WTC11 (cell line): ENCODE measurements around the gene IQSEC1. TPM values are rescaled to one million over a fixed set of nuclear protein-coding genes. Genes with fewer than 3 reads are reported as not detected.

ENCODE experiments used
- ATAC-seq: fragments of 200-7000 bp; cut with Tn5 transposase; 2 replicates; pipeline ENCODE4 v1.10.0; 2021; ENCODE audit warnings: mild to moderate bottlenecking, moderate library complexity
- CTCF ChIA-PET: fragments of 300-600 bp; sonication (Branson Sonifier 250); formaldehyde crosslinking; loops from one replicate; lab custom pipeline; 2021; ENCODE audit warnings: antibody characterized with exemption; lab: Charles Lee
- POLR2A ChIA-PET: fragments of 350-600 bp; sonication (Branson Sonifier 250); formaldehyde crosslinking; loops from one replicate; lab custom pipeline; 2021; ENCODE audit warnings: antibody characterized with exemption; lab: Charles Lee
- DNase-seq: peaks from one replicate; pipeline ENCODE4 v3.0.0; 2021; ENCODE audit warnings: low spot score
- H3K27ac Mint-ChIP-seq: 2 replicates; pipeline ENCODE4 v1.8.0; 2021; ENCODE audit warnings: mixed read lengths
- H3K27me3 Mint-ChIP-seq: 2 replicates; pipeline ENCODE4 v1.8.0; 2021; ENCODE audit warnings: low read depth, mild to moderate bottlenecking, moderate library complexity, mixed read lengths
- H3K36me3 Mint-ChIP-seq: 2 replicates; pipeline ENCODE4 v1.8.0; 2021; ENCODE audit warnings: mixed read lengths
- H3K4me1 Mint-ChIP-seq: 2 replicates; pipeline ENCODE4 v1.8.0; 2022; ENCODE audit warnings: mixed read lengths
- H3K4me3 Mint-ChIP-seq: 2 replicates; pipeline ENCODE4 v1.8.0; 2021; ENCODE audit warnings: mild to moderate bottlenecking, moderate library complexity, mixed read lengths
- H3K9me3 Mint-ChIP-seq: 2 replicates; pipeline ENCODE4 v1.8.0; 2021; ENCODE audit warnings: mixed read lengths
- GRHL2 ChIP-seq: fragments of 250-450 bp; sonication (Bioruptor Pico); IDR thresholded peaks from 2 replicates; pipeline ENCODE4 v1.8.0; 2022; ENCODE audit warnings: mild to moderate bottlenecking, moderate library complexity; ENCODE audit not compliant: insufficient replicate concordance, severe bottlenecking
- NR2C2 ChIP-seq: sonication (generic); formaldehyde crosslinking; IDR thresholded peaks from 2 replicates; pipeline ENCODE4 v1.8.0; 2022; ENCODE audit warnings: mild to moderate bottlenecking, missing genetic modification reagents
- PRDM15 ChIP-seq: sonication (generic); formaldehyde crosslinking; IDR thresholded peaks from 2 replicates; pipeline ENCODE4 v1.8.0; 2022; ENCODE audit warnings: missing genetic modification reagents
- SMAD3 ChIP-seq: sonication (generic); formaldehyde crosslinking; IDR thresholded peaks from 2 replicates; pipeline ENCODE4 v1.8.0; 2022; ENCODE audit warnings: missing genetic modification reagents, mild to moderate bottlenecking, borderline replicate concordance
- SOX15 ChIP-seq: fragments of 250-450 bp; sonication (Bioruptor Pico); IDR thresholded peaks from 2 replicates; pipeline ENCODE4 v1.9.0; 2021; ENCODE audit warnings: mild to moderate bottlenecking
- SP1 ChIP-seq: sonication (generic); formaldehyde crosslinking; conservative IDR thresholded peaks from 2 replicates; pipeline ENCODE4 v1.8.1; 2022; ENCODE audit warnings: missing genetic modification reagents
- USF1 ChIP-seq: sonication (generic); formaldehyde crosslinking; IDR thresholded peaks from 2 replicates; pipeline ENCODE4 v1.8.0; 2022; ENCODE audit warnings: mild to moderate bottlenecking, missing genetic modification reagents
- ZNF232 ChIP-seq: sonication (generic); formaldehyde crosslinking; IDR thresholded peaks from 2 replicates; pipeline ENCODE4 v1.8.0; 2022; ENCODE audit warnings: mild to moderate bottlenecking, missing genetic modification reagents
- ZNF317 ChIP-seq: sonication (generic); formaldehyde crosslinking; IDR thresholded peaks from 2 replicates; pipeline ENCODE4 v1.8.1; 2023; ENCODE audit warnings: low read depth, mild to moderate bottlenecking, moderate library complexity, missing genetic modification reagents, borderline replicate concordance
- total RNA-seq: library from RNA; stranded (reverse); gene quantifications from 3 replicates; pipeline ENCODE4 v1.2.3, GENCODE V29; 2021
- TF ChIP-seq, protein P1 (sequence below): sonication (generic); formaldehyde crosslinking; conservative IDR thresholded peaks from 2 replicates; pipeline ENCODE4 v1.8.1; 2023; ENCODE audit warnings: mild to moderate bottlenecking, low read depth, missing genetic modification reagents, moderate library complexity
- TF ChIP-seq, protein P2 (sequence below): sonication (generic); formaldehyde crosslinking; IDR thresholded peaks from 2 replicates; pipeline ENCODE4 v1.8.0; 2022; ENCODE audit warnings: mild to moderate bottlenecking, missing genetic modification reagents
- TF ChIP-seq, protein P3 (sequence below): sonication (generic); formaldehyde crosslinking; IDR thresholded peaks from 2 replicates; pipeline ENCODE4 v1.8.1; 2022; ENCODE audit warnings: low read depth, mild to moderate bottlenecking, moderate library complexity, missing genetic modification reagents, borderline replicate concordance
- TF ChIP-seq, protein P4 (sequence below): sonication (generic); formaldehyde crosslinking; IDR thresholded peaks from 2 replicates; pipeline ENCODE4 v1.8.1; 2023; ENCODE audit warnings: mild to moderate bottlenecking, missing genetic modification reagents
- TF ChIP-seq, protein P5 (sequence below): sonication (generic); formaldehyde crosslinking; IDR thresholded peaks from 2 replicates; pipeline ENCODE4 v1.8.0; 2023; ENCODE audit warnings: mild to moderate bottlenecking, missing genetic modification reagents

Gene IQSEC1
- total RNA-seq, 1 experiment from 2014 or later = 35.0 TPM

- H3K9me3 Mint-ChIP-seq = no peaks in the 10 kb centered on the region
- peaks cover 28% of the 10 kb centered on the region for H3K36me3 Mint-ChIP-seq
- no peak overlapping the region for H3K27ac Mint-ChIP-seq
- no peak for ATAC-seq
- no peak for DNase-seq
- H3K27me3 Mint-ChIP-seq = no peaks in the 10 kb centered on the region
- H3K4me3 Mint-ChIP-seq = no peak overlapping the region
- H3K4me1 Mint-ChIP-seq = no peaks in the 10 kb centered on the region
- no peak for TF ChIP-seq ZNF317 (CRISPR knock-in tag)
- no peak for TF ChIP-seq ZNF232 (CRISPR knock-in tag)
- TF ChIP-seq, protein P1, sequence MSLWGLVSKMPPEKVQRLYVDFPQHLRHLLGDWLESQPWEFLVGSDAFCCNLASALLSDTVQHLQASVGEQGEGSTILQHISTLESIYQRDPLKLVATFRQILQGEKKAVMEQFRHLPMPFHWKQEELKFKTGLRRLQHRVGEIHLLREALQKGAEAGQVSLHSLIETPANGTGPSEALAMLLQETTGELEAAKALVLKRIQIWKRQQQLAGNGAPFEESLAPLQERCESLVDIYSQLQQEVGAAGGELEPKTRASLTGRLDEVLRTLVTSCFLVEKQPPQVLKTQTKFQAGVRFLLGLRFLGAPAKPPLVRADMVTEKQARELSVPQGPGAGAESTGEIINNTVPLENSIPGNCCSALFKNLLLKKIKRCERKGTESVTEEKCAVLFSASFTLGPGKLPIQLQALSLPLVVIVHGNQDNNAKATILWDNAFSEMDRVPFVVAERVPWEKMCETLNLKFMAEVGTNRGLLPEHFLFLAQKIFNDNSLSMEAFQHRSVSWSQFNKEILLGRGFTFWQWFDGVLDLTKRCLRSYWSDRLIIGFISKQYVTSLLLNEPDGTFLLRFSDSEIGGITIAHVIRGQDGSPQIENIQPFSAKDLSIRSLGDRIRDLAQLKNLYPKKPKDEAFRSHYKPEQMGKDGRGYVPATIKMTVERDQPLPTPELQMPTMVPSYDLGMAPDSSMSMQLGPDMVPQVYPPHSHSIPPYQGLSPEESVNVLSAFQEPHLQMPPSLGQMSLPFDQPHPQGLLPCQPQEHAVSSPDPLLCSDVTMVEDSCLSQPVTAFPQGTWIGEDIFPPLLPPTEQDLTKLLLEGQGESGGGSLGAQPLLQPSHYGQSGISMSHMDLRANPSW (CRISPR knock-in tag) = no peak
- TF ChIP-seq GRHL2 (CRISPR knock-in tag) = no peak
- TF ChIP-seq, protein P2, sequence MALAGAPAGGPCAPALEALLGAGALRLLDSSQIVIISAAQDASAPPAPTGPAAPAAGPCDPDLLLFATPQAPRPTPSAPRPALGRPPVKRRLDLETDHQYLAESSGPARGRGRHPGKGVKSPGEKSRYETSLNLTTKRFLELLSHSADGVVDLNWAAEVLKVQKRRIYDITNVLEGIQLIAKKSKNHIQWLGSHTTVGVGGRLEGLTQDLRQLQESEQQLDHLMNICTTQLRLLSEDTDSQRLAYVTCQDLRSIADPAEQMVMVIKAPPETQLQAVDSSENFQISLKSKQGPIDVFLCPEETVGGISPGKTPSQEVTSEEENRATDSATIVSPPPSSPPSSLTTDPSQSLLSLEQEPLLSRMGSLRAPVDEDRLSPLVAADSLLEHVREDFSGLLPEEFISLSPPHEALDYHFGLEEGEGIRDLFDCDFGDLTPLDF (CRISPR knock-in tag) = no peak
- TF ChIP-seq, protein P3, sequence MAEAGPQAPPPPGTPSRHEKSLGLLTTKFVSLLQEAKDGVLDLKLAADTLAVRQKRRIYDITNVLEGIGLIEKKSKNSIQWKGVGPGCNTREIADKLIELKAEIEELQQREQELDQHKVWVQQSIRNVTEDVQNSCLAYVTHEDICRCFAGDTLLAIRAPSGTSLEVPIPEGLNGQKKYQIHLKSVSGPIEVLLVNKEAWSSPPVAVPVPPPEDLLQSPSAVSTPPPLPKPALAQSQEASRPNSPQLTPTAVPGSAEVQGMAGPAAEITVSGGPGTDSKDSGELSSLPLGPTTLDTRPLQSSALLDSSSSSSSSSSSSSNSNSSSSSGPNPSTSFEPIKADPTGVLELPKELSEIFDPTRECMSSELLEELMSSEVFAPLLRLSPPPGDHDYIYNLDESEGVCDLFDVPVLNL (CRISPR knock-in tag) = no peak
- no peak for TF ChIP-seq SP1
- no peak for TF ChIP-seq SOX15 (CRISPR knock-in tag)
- TF ChIP-seq USF1 = no peak
- TF ChIP-seq, protein P4, sequence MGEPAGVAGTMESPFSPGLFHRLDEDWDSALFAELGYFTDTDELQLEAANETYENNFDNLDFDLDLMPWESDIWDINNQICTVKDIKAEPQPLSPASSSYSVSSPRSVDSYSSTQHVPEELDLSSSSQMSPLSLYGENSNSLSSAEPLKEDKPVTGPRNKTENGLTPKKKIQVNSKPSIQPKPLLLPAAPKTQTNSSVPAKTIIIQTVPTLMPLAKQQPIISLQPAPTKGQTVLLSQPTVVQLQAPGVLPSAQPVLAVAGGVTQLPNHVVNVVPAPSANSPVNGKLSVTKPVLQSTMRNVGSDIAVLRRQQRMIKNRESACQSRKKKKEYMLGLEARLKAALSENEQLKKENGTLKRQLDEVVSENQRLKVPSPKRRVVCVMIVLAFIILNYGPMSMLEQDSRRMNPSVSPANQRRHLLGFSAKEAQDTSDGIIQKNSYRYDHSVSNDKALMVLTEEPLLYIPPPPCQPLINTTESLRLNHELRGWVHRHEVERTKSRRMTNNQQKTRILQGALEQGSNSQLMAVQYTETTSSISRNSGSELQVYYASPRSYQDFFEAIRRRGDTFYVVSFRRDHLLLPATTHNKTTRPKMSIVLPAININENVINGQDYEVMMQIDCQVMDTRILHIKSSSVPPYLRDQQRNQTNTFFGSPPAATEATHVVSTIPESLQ (CRISPR knock-in tag) = no peak
- TF ChIP-seq, protein P5, sequence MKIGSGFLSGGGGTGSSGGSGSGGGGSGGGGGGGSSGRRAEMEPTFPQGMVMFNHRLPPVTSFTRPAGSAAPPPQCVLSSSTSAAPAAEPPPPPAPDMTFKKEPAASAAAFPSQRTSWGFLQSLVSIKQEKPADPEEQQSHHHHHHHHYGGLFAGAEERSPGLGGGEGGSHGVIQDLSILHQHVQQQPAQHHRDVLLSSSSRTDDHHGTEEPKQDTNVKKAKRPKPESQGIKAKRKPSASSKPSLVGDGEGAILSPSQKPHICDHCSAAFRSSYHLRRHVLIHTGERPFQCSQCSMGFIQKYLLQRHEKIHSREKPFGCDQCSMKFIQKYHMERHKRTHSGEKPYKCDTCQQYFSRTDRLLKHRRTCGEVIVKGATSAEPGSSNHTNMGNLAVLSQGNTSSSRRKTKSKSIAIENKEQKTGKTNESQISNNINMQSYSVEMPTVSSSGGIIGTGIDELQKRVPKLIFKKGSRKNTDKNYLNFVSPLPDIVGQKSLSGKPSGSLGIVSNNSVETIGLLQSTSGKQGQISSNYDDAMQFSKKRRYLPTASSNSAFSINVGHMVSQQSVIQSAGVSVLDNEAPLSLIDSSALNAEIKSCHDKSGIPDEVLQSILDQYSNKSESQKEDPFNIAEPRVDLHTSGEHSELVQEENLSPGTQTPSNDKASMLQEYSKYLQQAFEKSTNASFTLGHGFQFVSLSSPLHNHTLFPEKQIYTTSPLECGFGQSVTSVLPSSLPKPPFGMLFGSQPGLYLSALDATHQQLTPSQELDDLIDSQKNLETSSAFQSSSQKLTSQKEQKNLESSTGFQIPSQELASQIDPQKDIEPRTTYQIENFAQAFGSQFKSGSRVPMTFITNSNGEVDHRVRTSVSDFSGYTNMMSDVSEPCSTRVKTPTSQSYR = no peak
- no peak for TF ChIP-seq PRDM15
- no peak for TF ChIP-seq SMAD3 (CRISPR knock-in tag)
- TF ChIP-seq NR2C2 (CRISPR knock-in tag) = no peak
- CTCF ChIA-PET = no interaction called here
- POLR2A ChIA-PET = no interaction called here
Observed at GRCh38 chr3:12914088-12914487, 159.1 kb downstream of the IQSEC1 start.
